HFF-Myc (cell line): ENCODE results near the gene ZBTB2.
"Not testable (repeated sequence)": the region's sequence is repeated elsewhere in the genome, so short reads cannot be mapped to it uniquely, and the experiment has no call there.

Experiments used
- DNase-seq: peaks from one replicate; pipeline ENCODE4 v3.0.0-alpha.2; 2011; ENCODE audit warnings: low read depth; ENCODE audit errors: extremely low read depth
- H3K4me3 ChIP-seq: replicated peaks from 2 replicates; pipeline ENCODE4 v1.5.1; 2011; ENCODE audit warnings: low read depth, mild to moderate bottlenecking, control low read depth, low read length
- CTCF ChIP-seq: IDR thresholded peaks from 2 replicates; pipeline ENCODE4 v1.5.1; 2012; ENCODE audit warnings: mild to moderate bottlenecking, low read depth, low read length, control low read depth; ENCODE audit errors: missing control alignments

Gene ZBTB2

GRCh38 chr6:151317103-151317994, 74.0 kb downstream of the ZBTB2 start:
- no peak overlapping the region for H3K4me3 ChIP-seq
- no peak for DNase-seq
- TF ChIP-seq CTCF = no peak

GRCh38 chr6:151315661-151316060, 75.7 kb downstream of the ZBTB2 start:
- not testable (repeated sequence) for H3K4me3 ChIP-seq, DNase-seq
